GM23338 (cell line): ENCODE measurements around the gene CTNNA1. TPM values are rescaled to one million over a fixed set of nuclear protein-coding genes. Genes with fewer than 3 reads are reported as not detected.

Experiments used
- ATAC-seq: fragments of 200-7000 bp; cut with Tn5 transposase; 3 replicates; pipeline ENCODE4 v1.9.1; 2020
- DNase-seq: peaks from one replicate; pipeline ENCODE4 v3.0.0-alpha.2; 2015; ENCODE audit warnings: low spot score
- H2AFZ ChIP-seq: fragments of 200-600 bp; sonication (generic); 2 replicates; pipeline ENCODE4 v1.8.0; 2016; ENCODE audit warnings: antibody characterized with exemption, mild to moderate bottlenecking, moderate library complexity
- H3F3A ChIP-seq: fragments of 200-600 bp; sonication (generic); replicated peaks from 2 replicates; pipeline ENCODE4 v1.8.0; 2017; ENCODE audit warnings: antibody characterized with exemption, mixed run types, low read depth
- H3K27ac ChIP-seq: fragments of 200-600 bp; sonication (generic); 2 replicates; pipeline ENCODE4 v1.6.1; 2016; ENCODE audit warnings: low read depth
- H3K27me3 ChIP-seq: fragments of 200-600 bp; sonication (generic); 2 replicates; pipeline ENCODE4 v1.8.0; 2016; ENCODE audit warnings: mild to moderate bottlenecking, mixed run types, moderate library complexity; ENCODE audit not compliant: insufficient read depth
- H3K36me3 ChIP-seq: fragments of 200-600 bp; sonication (generic); 2 replicates; pipeline ENCODE4 v1.8.0; 2016; ENCODE audit warnings: mild to moderate bottlenecking; ENCODE audit not compliant: insufficient read depth
- H3K4me1 ChIP-seq: fragments of 200-600 bp; sonication (generic); 2 replicates; pipeline ENCODE4 v1.8.0; 2016; ENCODE audit warnings: mild to moderate bottlenecking, moderate library complexity; ENCODE audit not compliant: insufficient read depth
- H3K4me2 ChIP-seq: fragments of 200-600 bp; sonication (generic); 2 replicates; pipeline ENCODE4 v1.7.1; 2017; ENCODE audit warnings: mixed run types
- H3K4me3 ChIP-seq: fragments of 200-600 bp; sonication (generic); 2 replicates; pipeline ENCODE4 v1.6.1; 2016; ENCODE audit warnings: mixed run types
- H3K79me2 ChIP-seq: fragments of 200-600 bp; sonication (generic); replicated peaks from 2 replicates; pipeline ENCODE4 v1.8.0; 2017; ENCODE audit warnings: mild to moderate bottlenecking; ENCODE audit not compliant: insufficient read depth
- H3K9me2 ChIP-seq: fragments of 200-600 bp; sonication (generic); 2 replicates; pipeline ENCODE4 v1.8.0; 2017; ENCODE audit not compliant: insufficient read depth
- H4K20me1 ChIP-seq: fragments of 200-600 bp; sonication (generic); replicated peaks from 2 replicates; pipeline ENCODE4 v1.8.0; 2017; ENCODE audit warnings: mild to moderate bottlenecking; ENCODE audit not compliant: insufficient read depth
- H3K27ac Mint-ChIP-seq: 2 replicates; pipeline ENCODE4 v1.8.0; 2020; ENCODE audit warnings: inconsistent platforms, mild to moderate bottlenecking, moderate library complexity, mixed read lengths
- H3K27me3 Mint-ChIP-seq: 3 replicates; pipeline ENCODE4 v1.8.0; 2022; ENCODE audit warnings: low read depth, mild to moderate bottlenecking, moderate library complexity, mixed read lengths, inconsistent platforms; ENCODE audit not compliant: insufficient read depth, poor library complexity
- H3K36me3 Mint-ChIP-seq: 3 replicates; pipeline ENCODE4 v1.8.0; 2021; ENCODE audit warnings: low read depth, mild to moderate bottlenecking, inconsistent platforms, moderate library complexity, mixed read lengths
- H3K4me1 Mint-ChIP-seq: 3 replicates; pipeline ENCODE4 v1.8.0; 2020; ENCODE audit warnings: mild to moderate bottlenecking, inconsistent platforms, mixed read lengths
- H3K4me3 Mint-ChIP-seq: 3 replicates; pipeline ENCODE4 v1.8.0; 2021; ENCODE audit warnings: moderate library complexity, mild to moderate bottlenecking, inconsistent platforms, mixed read lengths
- H3K9me3 Mint-ChIP-seq: 3 replicates; pipeline ENCODE4 v1.8.0; 2020; ENCODE audit warnings: moderate library complexity, mild to moderate bottlenecking, inconsistent platforms, mixed read lengths
- CREB1 ChIP-seq: fragments of 250-450 bp; sonication (Bioruptor Pico); IDR thresholded peaks from 2 replicates; pipeline ENCODE4 v1.5.0; 2020; ENCODE audit warnings: low read depth, mild to moderate bottlenecking, moderate library complexity
- CTCF ChIP-seq, 2 experiments: fragments of 200-600 bp in 1 of 2; sonication (generic) in 1 of 2; conservative IDR thresholded peaks; 2 replicates each; pipeline versions ENCODE4 v1.5.1 to v1.6.1; 2016 to 2017; ENCODE audit warnings: antibody characterized with exemption in 2 of 2, low read depth in 2 of 2, mild to moderate bottlenecking in 2 of 2, moderate library complexity in 1 of 2
- ETS1 ChIP-seq: IDR thresholded peaks from 2 replicates; pipeline ENCODE4 v1.6.1; 2016; ENCODE audit warnings: antibody characterized with exemption
- EZH2phosphoT487 ChIP-seq: fragments of 200-600 bp; sonication (generic); IDR thresholded peaks from one replicate; pipeline ENCODE4 v1.8.1; 2018; ENCODE audit warnings: antibody characterized with exemption; ENCODE audit not compliant: unreplicated experiment
- JUNB ChIP-seq: IDR thresholded peaks from one replicate; pipeline ENCODE4 v1.6.1; 2016; ENCODE audit warnings: antibody characterized with exemption; ENCODE audit not compliant: unreplicated experiment
- REST ChIP-seq: IDR thresholded peaks from one replicate; pipeline ENCODE4 v1.6.1; 2018; ENCODE audit warnings: antibody characterized with exemption; ENCODE audit not compliant: unreplicated experiment
- STAT1 ChIP-seq: IDR thresholded peaks from one replicate; pipeline ENCODE4 v1.6.1; 2016; ENCODE audit warnings: antibody characterized with exemption; ENCODE audit not compliant: unreplicated experiment
- ZNF114 ChIP-seq: fragments of 250-450 bp; sonication (Bioruptor Pico); IDR thresholded peaks from 2 replicates; pipeline ENCODE4 v1.5.0; 2020; ENCODE audit warnings: mild to moderate bottlenecking, moderate library complexity
- ZNF462 ChIP-seq: fragments of 250-450 bp; sonication (Bioruptor Pico); IDR thresholded peaks from 2 replicates; pipeline ENCODE4 v1.5.0; 2020; ENCODE audit warnings: mild to moderate bottlenecking, moderate library complexity
- polyA plus RNA-seq: library from polyadenylated mRNA; unstranded; fragments of >200 nt; fragmentation: Nextera tagmentation; extraction: Ambion mirVana; gene quantifications from 2 replicates; pipeline ENCODE4 v1.2.1, GENCODE V29; 2016
- total RNA-seq: library from RNA; depleted of rRNA; stranded (reverse); fragments of >200 nt; shearing (Covaris generic); gene quantifications from 2 replicates; pipeline ENCODE4 v1.2.3, GENCODE V29; 2014

CTNNA1 gene
- total and polyA plus RNA-seq, 2 experiments from 2014 or later: 111 to 348 TPM

- DNase-seq: no peak
- H4K20me1 ChIP-seq: no peaks in the 10 kb centered on the region
- no peaks in the 10 kb centered on the region for H3F3A ChIP-seq
- no peaks in the 10 kb centered on the region; the same call in 2 of the 3 replicates for H3K36me3 Mint-ChIP-seq
- H3K27ac Mint-ChIP-seq: peak overlapping the region; percentile 54; the same call in 1 of the 2 replicates
- no peak overlapping the region for H3K4me3 ChIP-seq
- 0 out of 2 replicates have a peak overlapping the region, but pooled peaks have one; percentile 56 for H3K4me2 ChIP-seq
- H3K4me3 Mint-ChIP-seq: no peak overlapping the region
- no peak; the same call in 2 of the 3 replicates for ATAC-seq
- H3K27me3 Mint-ChIP-seq: peaks cover 2% of the 10 kb centered on the region
- peaks cover 20% of the 10 kb centered on the region for H3K4me1 ChIP-seq
- H3K79me2 ChIP-seq: no peaks in the 10 kb centered on the region
- H3K9me3 Mint-ChIP-seq: no peaks in the 10 kb centered on the region
- H3K4me1 Mint-ChIP-seq: peaks cover 20% of the 10 kb centered on the region
- no peaks in the 10 kb centered on the region for H3K36me3 ChIP-seq
- TF ChIP-seq REST (no peak), ETS1 (no peak)
- H3K27me3 ChIP-seq: no peaks in the 10 kb centered on the region
- H2AFZ ChIP-seq: no peak overlapping the region
- H3K9me2 ChIP-seq: no peaks in the 10 kb centered on the region
- H3K27ac ChIP-seq: no peak overlapping the region
Measured at GRCh38 chr5:138978080-138978479, 224.9 kb downstream of the CTNNA1 start.

GRCh38 chr5:138978581-138978980 is 225.4 kb downstream of the CTNNA1 start:
- Histone ChIP-seq H3K27me3 (no peaks in the 10 kb centered on the region), H3K27ac (no peak overlapping the region), H4K20me1 (no peaks in the 10 kb centered on the region), H3F3A (no peaks in the 10 kb centered on the region), H3K4me2 (0 out of 2 replicates have a peak overlapping the region, but pooled peaks have one; percentile 56), H3K9me2 (no peaks in the 10 kb centered on the region), H3K4me1 (peaks cover 20% of the 10 kb centered on the region), H3K79me2 (no peaks in the 10 kb centered on the region), H3K4me3 (no peak overlapping the region), H3K36me3 (no peaks in the 10 kb centered on the region), H2AFZ (no peak overlapping the region)
- H3K27ac Mint-ChIP-seq: no peak overlapping the region
- peaks cover 20% of the 10 kb centered on the region for H3K4me1 Mint-ChIP-seq
- peaks cover 2% of the 10 kb centered on the region for H3K27me3 Mint-ChIP-seq
- ATAC-seq (no peak), DNase-seq (no peak)
- no peaks in the 10 kb centered on the region for H3K9me3 Mint-ChIP-seq
- H3K36me3 Mint-ChIP-seq: no peaks in the 10 kb centered on the region; the same call in 2 of the 3 replicates
- no peak overlapping the region for H3K4me3 Mint-ChIP-seq
- no peak for TF ChIP-seq STAT1
- no peak for TF ChIP-seq CTCF (conservative IDR thresholded peaks at IDR 0.05; ENCODE audit: low read depth in 2 of 2)
- no peak for TF ChIP-seq CREB1 (CRISPR knock-in tag)
- TF ChIP-seq EZH2phosphoT487: no peak
- TF ChIP-seq JUNB: no peak
- TF ChIP-seq ZNF114 (CRISPR knock-in tag): no peak
- no peak for TF ChIP-seq ZNF462 (CRISPR knock-in tag)
